Right kidney (tissue), 1 donor: ENCODE results near the gene GATA1.

Source experiments
- DNase-seq: peaks from one replicate; pipeline ENCODE4 v3.0.0-alpha.2; 2016

GATA1 gene

DNA sequence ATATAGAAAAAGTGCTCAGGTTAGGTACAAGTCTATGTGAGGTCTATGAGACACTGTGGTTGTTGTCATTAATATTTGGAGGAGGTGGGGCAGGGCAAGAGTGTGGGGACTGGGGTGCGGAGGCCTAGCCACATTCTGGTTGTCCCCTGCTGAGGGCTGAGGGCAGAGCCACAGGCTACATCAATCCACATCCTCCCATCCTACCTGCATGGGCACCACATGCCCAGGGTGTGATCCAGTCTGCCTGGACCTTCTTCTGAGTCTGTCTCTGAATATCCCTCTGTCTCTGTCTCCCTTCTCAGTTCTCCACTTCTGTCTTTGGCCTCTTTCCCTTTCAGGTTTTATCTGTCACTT lies 1.2 kb upstream of the GATA1 start:
- DNase-seq = no peak

DNA sequence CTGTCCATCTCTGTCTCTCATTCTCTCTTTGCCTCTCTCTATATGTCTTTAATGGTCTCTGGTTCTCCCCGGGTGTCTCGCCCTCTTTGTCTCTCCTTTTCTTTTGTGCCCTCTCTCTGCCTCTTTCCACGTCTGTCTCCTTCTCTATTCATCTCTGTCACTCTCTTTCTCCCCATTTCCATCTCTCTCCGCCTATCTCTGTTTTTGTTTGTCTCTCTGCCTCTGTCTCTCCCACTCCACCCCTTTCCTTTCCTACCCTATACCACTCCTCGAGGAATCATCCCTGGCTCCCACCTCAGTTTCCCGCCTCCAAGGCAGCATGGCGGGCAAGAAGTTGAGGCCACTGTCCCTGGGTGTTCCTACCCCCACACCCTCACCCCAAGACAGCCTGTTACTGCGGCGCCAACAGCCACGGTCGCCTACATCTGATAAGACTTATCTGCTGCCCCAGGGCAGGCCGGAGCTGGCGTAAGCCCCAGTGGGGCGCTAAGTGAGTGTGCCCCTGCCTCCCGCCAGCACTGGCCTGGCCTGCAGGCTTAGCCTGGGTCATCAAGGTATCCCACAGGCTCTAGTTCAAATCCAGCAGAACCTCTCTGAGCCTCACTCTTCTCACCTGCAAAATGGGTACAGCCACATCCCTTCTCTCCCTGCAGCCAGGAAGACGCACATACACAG lies 713 bp upstream of the GATA1 start:
- no peak for DNase-seq

DNA sequence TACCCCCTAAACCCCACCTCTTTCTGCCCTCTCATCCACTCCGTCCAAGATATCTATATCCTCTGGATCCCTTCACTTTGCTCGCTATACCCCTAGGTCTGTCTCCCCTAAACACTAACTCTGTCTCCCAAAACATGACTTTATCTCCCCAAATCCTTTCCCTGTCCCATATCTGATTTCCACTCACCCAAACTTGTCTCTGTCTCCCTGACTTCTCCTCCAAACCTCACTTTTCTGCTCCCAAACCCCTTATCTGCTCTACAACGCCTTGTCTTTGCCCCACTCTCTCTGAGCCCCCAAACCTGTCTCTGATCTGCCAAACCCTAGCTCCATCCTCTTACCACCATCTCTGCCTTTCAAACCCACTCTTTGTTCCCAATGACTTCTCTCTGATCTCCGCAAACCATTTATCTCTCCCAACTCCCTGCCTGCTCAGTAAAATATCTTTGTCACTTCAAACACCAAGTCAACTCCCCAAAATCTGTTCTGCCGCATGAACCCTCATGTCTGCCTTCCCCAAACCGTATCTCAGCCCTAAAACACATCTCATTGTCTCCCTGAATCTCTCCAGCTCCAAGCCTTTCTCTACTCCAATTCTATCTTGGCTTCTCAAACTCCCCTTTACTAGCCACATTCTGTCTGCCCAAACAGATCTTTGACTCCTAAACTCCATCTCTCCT lies 575 bp downstream of the GATA1 start:
- no peak for DNase-seq

DNA sequence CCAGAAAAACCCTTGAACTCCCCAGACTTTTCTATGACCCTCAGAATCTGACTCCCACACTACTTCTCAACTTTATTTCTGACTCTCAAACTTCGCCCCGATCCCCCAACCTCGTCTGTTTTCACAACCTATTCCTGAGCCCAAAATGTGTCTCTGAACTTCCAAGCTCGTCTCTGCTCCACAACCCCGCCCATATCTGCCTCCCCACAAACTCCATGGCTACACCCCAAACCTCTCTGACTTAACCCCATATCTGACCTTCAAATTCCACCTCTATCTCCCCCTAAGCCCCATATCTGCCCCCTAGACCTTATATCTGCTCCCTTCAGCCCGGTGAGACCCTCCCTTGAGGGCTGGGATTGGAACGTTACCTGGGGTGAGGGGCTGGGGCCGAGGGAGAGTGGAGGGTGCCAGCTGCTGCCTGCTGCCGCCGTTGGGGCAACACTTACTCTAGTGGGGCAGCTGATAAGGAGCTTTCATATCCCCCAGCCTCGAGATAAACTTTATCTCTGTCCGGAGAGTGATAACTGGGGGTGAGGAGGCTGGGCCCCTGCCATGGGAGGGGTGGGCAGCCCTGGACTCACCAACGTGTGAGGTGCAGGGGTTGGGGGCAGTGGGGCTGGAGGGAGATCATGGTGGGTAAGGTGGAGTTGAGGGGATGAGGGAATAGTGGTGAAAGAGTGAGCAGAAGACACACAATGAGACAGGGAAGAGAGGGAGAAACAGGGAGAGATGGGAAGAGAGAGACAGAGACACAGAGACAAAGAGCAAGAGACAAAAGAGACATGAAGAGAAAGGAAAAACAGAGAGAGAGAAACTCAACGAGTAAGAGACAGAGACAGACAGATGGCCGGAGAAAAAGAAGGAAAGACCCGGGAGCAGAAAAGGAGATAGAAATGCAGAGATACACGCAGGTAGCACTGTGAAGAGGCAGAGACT lies 1.4 kb downstream of the GATA1 start:
- DNase-seq = no peak

DNA sequence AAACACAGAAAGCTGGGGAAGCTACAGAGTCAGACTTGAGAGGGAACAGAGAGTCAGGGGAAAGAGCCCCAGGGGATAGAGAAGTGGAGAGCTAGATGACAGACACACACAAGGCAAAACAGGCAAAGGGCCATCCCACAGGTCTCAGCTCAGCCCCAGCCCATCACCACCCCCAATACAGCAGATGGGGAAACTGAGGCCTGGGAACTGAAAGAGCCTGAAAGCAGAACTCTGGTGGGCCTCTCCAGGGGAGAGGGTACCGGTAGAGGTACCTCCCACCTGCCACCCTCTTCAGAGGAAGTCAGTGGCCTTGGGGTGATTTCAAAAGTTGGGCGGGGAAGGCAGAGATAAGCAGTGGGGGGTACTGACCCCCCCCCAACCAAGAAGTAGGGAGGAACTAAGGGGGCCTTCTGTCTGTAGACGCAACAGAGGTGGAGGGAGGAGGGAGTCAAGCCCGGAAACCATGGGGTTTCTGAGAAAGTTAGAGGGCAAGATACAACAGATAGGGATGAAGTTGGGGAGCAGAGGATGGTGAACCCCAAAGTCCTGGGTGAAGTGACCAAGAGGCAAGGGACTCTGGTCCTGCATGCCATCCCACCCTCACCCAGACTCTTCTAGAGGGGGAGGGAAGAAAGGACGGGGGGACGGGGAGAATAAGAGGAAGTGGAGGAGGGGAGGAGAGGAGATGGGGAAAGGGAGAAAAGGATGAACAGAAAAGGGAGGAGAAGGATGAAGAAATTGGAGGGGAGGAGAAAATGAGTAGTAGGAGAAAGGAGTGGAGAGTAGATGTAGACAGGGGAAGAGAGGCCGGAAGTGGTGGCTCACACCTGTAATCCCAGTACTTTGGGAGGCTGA lies 3.2 kb downstream of the GATA1 start:
- no peak for DNase-seq

DNA sequence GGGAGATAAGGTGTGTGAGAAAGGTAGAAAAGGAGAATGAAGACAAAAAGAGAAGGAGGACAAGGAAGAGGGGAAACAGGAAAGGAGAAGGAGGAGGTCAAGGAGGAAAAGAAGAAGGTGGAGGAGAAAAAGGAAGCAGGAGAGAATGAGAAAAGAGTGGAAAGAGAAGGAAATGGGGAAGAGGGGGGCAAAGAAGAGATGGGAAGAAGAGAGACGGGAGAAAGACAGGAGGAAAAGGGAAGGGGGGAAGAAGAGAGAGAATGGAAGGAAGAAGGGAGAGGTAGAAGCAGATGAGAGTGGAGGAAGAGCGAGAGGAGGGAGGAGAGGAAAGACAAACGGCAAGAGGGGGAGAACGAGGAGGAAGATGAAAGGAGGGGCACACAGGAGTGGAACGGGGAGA lies 4.1 kb downstream of the GATA1 start:
- DNase-seq = no peak

DNA sequence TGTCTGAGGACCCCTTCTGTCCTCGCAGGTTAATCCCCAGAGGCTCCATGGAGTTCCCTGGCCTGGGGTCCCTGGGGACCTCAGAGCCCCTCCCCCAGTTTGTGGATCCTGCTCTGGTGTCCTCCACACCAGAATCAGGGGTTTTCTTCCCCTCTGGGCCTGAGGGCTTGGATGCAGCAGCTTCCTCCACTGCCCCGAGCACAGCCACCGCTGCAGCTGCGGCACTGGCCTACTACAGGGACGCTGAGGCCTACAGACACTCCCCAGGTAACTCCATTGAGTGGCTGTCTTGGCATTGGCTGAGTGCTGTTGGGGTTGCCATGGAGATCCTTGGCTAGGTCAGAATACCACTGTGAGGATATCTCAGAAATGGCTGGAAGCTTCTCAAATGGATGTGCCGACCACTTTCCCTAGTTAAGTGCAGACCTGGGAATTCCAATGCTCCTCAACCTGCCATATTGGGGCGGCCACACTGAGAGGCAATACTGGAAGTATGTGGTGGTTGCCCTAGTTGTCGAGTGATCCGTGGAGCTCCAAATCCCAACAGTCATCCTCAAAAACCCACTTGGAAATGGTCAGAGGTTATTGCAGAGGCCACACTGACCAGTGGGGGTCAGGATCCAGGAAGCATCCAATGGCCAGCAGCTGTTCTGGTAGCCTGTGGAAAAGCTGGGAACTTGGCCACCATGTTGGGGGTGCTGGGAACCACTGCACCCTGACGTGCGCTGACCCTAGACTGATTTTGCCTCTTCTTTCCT lies 4.9 kb downstream of the GATA1 start:
- no peak for DNase-seq

DNA sequence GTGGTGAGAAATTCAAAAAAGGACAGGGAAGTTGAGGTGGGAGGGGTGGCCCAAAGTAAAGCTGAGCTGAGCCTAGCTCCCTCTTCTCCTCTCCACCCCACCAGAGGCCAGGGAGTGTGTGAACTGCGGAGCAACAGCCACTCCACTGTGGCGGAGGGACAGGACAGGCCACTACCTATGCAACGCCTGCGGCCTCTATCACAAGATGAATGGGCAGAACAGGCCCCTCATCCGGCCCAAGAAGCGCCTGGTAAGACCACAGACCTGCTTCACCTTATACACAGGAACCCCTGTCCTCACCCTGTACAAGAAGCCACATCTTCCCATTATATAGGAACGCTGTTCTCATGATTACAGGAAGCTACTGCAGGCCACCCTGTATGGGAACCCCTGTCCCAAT lies 5.8 kb downstream of the GATA1 start:
- DNase-seq = no peak

DNA sequence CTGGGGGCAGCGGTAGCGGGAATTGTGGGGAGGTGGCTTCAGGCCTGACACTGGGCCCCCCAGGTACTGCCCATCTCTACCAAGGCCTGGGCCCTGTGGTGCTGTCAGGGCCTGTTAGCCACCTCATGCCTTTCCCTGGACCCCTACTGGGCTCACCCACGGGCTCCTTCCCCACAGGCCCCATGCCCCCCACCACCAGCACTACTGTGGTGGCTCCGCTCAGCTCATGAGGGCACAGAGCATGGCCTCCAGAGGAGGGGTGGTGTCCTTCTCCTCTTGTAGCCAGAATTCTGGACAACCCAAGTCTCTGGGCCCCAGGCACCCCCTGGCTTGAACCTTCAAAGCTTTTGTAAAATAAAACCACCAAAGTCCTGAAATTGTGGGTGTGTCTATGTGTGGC lies 7.5 kb downstream of the GATA1 start:
- DNase-seq = no peak

DNA sequence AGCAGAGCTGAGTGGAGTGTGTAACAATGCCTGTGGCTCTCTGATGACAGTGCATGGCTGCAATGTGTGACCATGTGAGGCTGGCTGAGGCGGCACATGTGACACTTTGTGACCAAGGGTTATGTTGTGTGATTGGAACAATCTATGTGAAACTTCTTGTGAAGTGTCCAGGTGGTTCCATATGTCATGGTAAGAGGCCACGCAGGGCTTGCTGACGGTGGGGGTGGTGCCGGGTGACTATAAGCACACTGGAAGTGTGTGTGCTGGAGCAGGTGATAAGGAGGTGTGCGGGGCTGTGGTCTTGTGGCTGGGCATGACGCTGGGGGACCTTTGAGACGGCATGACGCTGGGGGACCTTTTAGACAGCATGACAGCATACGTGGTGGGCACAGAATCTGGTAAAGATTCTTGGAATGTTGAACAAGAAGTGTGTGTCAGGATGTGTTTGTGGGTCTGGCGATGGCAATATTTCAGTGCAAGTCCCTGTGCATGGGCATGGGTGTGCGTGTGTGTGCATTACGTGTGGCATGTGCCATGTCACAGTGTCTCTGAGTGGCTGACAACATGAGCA lies 8.0 kb downstream of the GATA1 start:
- DNase-seq = no peak

DNA sequence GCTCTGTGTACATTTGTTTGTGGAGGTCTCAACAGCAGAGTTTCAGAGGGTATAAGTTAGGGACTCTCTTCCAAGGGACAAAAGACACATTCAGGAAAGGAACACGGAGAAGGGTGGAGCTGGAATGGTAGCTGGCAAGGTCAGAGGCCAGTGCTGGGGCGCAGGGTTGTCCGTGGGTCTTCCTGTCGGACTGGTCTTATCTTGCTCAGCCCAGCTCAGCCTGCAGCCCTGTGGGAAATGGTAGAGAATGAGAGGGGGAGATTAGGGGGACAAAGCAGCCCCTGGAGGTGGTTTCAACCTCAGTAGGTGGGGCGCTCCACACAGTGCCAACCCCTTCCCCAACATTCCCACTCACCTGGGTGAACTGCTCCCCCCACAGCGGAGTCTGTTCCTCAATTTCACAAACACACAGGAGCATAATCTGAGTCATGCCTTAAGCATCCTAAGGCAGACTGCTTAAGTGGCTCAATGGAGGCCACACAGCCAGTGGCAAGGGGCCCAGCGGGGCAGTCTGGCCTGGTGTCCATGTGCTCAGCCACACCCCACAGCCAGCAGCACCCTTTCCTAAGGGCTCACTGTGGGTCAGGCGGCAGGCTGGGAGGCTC lies 8.6 kb downstream of the GATA1 start:
- no peak for DNase-seq

DNA sequence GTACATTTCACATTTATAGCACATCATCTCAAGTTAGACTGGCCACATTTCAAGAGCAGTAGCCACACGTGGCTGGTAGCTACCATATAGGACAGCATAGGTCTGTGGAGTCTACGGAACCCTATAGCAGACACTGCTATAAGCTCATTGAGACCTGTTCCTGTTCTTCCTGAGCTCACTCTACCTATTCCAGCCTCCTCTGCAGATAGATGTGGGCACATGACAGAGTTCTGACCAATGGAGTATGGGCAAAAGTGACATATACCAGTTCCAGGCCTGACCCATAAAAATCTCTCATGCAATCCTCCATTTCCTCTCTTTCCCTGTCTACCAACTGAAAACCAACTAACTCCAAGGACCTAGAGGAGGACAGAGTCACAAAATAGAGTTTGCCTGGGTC lies 11.9 kb downstream of the GATA1 start:
- DNase-seq = no peak

DNA sequence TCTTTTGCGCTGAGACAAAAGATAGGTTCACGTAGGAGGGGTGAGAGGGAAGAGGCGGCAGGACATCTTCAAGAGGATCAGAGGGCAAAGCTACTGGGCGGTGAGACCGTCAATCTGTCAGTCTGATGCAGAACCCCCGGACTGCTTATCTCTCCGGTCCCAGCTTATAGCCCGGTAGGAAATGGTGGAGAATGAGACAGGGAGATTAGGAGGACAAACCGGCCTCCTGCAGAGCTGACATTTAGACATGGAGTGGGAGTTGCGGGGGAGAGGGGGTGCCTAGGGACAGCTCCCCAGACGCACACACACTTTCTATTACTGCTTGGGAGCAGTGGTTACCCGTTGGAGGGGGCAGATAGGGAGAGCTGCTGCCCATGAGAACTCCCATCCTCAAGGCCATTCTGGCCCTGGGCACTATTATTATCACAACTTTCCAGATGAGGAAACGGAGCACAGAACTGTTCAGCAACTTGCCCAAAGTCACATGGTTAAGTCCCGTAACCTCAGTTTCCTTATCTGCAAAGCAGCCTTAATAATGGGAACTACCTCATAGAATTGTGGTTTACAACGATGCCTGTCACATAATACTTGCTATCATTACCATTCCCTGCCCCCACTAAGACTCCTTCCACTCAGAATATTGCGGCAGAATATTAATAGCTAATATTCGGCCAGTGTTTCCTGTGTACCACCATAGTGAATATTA lies 14.3 kb downstream of the GATA1 start:
- DNase-seq = no peak

DNA sequence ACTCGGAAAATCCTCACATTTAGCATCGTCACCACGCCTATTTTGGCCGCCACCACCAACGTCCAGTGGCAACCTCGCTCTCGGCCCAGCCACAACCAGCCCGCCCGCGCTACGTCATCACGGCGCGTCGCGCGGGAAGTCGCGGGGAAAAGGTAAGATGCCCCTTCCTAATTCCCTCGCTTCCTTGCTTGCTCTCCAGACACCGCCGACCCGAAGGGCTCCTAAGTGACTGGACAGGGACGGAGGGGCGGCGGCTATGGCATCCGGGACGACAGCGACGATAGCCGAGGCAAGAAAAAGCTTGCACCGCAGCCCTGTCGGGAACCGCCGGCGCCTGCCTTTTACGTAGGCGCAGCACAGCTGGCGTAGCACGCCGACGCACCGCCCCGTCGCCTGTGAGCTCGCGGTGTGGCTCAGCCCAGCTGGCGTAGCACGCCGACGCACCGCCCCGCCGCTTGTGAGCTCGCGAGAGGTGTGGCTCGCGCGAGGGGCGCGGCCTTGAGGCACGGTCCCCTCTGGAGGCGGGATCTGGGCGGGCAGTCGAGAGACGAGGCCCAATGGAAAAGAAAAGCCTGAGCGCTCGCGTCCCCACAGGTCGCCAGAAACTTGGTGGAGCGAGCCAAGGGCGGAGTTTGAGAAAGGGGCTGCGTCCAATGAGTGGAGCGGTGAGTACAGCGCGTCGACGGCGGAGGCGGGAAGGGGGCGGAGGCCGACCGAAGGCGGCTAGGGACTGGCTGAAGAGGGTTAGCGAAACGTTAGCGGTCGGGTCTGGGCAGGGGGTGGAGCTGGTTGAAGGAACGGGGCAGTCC lies 15.1 kb downstream of the GATA1 start, which contains the start of gene HDAC6:
Gene HDAC6, plus strand, starts transcription at position 788 of the 809 bp plus-strand sequence. CDS start 626 bp downstream, outside the sequence.
- peak; percentile 94 for DNase-seq

DNA sequence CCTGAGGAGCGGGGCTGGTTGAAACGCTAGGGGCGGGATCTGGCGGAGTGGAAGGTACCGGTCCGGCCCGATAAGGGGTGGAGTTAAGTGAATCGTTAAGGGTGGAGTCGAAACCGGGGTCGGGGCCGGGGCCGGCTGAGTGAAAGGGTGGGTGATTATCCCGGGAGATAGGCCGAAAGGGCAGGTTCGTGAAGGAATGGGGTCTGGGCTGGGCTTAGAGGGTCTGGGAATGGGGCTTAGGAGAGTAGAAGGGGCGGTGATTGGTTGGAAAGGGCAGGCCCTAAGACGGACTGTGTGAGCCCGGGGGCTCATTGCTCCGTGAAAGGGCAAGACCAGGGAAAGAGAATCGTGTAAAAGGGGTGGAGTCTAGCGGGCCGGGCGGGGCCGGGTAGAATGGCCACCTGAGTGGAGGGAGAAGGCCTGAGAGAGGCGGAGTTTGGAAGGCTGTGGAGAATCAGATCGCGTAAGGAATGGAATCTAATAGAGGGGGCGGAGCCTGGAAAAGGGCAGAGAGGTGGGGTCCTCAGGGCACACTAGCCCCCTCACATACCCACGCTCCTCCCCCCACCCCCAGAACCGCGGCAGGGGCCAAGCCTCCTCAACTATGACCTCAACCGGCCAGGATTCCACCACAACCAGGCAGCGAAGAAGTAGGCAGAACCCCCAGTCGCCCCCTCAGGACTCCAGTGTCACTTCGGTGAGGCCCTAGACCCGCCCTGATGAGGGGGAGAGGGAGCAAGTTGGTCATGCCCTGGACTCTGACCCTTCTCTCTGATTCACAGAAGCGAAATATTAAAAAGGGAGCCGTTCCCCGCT lies 15.9 kb downstream of the GATA1 start:
- peak; percentile 75 for DNase-seq

DNA sequence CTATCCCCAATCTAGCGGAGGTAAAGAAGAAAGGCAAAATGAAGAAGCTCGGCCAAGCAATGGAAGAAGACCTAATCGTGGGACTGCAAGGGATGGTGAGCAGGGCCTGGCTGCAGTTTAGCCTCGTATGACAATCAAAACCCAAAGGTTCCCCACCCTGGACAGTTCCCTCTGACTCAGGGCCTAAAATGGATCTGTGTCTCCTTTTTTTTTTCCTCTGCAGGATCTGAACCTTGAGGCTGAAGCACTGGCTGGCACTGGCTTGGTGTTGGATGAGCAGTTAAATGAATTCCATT lies 16.5 kb downstream of the GATA1 start:
- no peak for DNase-seq

DNA sequence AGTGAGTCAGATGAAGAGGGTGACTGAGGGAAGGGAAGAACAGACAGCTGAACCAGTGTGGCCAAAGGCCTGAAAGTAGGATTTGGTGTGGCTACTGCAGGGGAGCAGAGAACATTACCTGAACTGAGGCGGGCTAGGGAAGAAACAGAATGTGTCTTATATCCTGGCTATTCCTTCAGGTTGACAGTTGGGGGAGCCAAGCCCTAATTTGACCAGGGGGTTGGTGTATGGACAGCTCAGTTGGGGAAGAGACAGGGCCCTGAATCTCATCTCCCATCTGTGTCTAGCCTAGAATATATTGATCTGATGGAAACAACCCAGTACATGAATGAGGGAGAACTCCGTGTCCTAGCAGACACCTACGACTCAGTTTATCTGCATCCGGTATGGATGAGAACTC lies 19.7 kb downstream of the GATA1 start:
- no peak for DNase-seq

DNA sequence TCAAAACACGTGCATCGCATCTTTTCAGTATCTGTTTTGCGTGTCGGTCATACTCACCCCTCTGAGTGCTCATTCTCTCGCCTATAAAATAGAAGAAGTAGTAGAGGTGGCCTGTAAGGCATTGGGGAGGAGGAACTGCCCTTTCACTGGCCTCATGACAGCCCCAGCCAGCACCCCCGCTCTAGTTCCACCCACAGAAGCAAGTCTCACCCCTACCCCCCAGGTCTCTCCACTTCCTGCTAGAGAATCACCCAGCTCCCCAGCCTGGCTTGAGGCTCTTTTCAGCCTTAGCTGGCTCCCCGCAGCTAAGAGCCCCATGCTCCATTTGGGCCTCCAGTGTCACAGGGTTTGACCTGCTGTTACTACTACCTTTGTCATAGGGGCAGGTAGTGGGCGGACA lies 27.3 kb downstream of the GATA1 start:
- DNase-seq = no peak
